ENCODE data around the gene PAQR6. TPM values are rescaled to one million over a fixed set of nuclear protein-coding genes. Genes with fewer than 3 reads are reported as not detected.

PAQR6 gene
- total RNA-seq, 1 experiment from 2014 or later: 4.1 TPM

GRCh38 chr1:156244126-156244525 is 3.7 kb downstream of the PAQR6 start:
- no peaks in the 10 kb centered on the region for H3K9me3 ChIP-seq (ENCODE audit: low read depth, low read length, poor library complexity, severe bottlenecking)
- ChIA-PET POLR2A (ENCODE audit: low non-redundant PET) (no interaction called here), CTCF (no interaction called here)
- H3K4me3 ChIP-seq (ENCODE audit: low read depth, low read length, poor library complexity, severe bottlenecking): no peak overlapping the region
- no TSS peak for BruUV-seq (replicated peaks)
- H3K36me3 ChIP-seq (ENCODE audit: insufficient read depth, low read length, poor library complexity, severe bottlenecking): no peaks in the 10 kb centered on the region
- no peak for TF ChIP-seq CTCF (conservative IDR thresholded peaks at IDR 0.05; ENCODE audit: low read depth, low read length)
- TF ChIP-seq EZH2 (IDR thresholded peaks at IDR 0.05; ENCODE audit: borderline replicate concordance, low read depth, low read length, poor library complexity, severe bottlenecking): no peak
- H3K27me3 ChIP-seq (replicated peaks; ENCODE audit: insufficient read depth, low read depth, low read length, poor library complexity): no peaks in the 10 kb centered on the region
- peaks cover 6% of the 10 kb centered on the region for H3K4me1 ChIP-seq (ENCODE audit: insufficient read depth, low read length, poor library complexity, severe bottlenecking)
- no peak overlapping the region for H3K27ac ChIP-seq (ENCODE audit: low read depth, low read length, poor library complexity, severe bottlenecking)
- intact Hi-C loops (cut with micrococcal nuclease; ENCODE audit: unreplicated experiment): no loop called here
- DNase-seq (ENCODE audit: low spot score): no peak

- ChIA-PET POLR2A (ENCODE audit: low non-redundant PET) (no interaction called here), CTCF (no interaction called here)
- DNase-seq (ENCODE audit: low spot score): no peak
- Histone ChIP-seq H3K4me1 (ENCODE audit: insufficient read depth, low read length, poor library complexity, severe bottlenecking) (peaks cover 6% of the 10 kb centered on the region), H3K36me3 (ENCODE audit: insufficient read depth, low read length, poor library complexity, severe bottlenecking) (peaks cover 5% of the 10 kb centered on the region), H3K27ac (ENCODE audit: low read depth, low read length, poor library complexity, severe bottlenecking) (no peak overlapping the region), H3K4me3 (ENCODE audit: low read depth, low read length, poor library complexity, severe bottlenecking) (no peak overlapping the region), H3K9me3 (ENCODE audit: low read depth, low read length, poor library complexity, severe bottlenecking) (no peaks in the 10 kb centered on the region), H3K27me3 (replicated peaks; ENCODE audit: insufficient read depth, low read depth, low read length, poor library complexity) (no peaks in the 10 kb centered on the region)
- no TSS peak for BruUV-seq (replicated peaks)
- intact Hi-C loops (cut with micrococcal nuclease; ENCODE audit: unreplicated experiment): no loop called here
- TF ChIP-seq EZH2 (IDR thresholded peaks at IDR 0.05; ENCODE audit: borderline replicate concordance, low read depth, low read length, poor library complexity, severe bottlenecking) (no peak), CTCF (conservative IDR thresholded peaks at IDR 0.05; ENCODE audit: low read depth, low read length) (no peak)
Measured at GRCh38 chr1:156242738-156243137, 5.1 kb downstream of the PAQR6 start.

- CTCF ChIA-PET: no interaction called here
Measured at GRCh38 chr1:156241926-156242325, 5.9 kb downstream of the PAQR6 start, which contains the start of gene BGLAP. TSS of gene BGLAP (plus strand) at chr1:156242184. CDS start at chr1:156242232, 48 bp downstream.

More at GRCh38 chr1:156241926-156242325, 5.9 kb downstream of the PAQR6 start, which contains the start of gene BGLAP:
- TF ChIP-seq EZH2 (IDR thresholded peaks at IDR 0.05; ENCODE audit: borderline replicate concordance, low read depth, low read length, poor library complexity, severe bottlenecking): no peak
- TF ChIP-seq CTCF (conservative IDR thresholded peaks at IDR 0.05; ENCODE audit: low read depth, low read length): no peak
- H3K27ac ChIP-seq (ENCODE audit: low read depth, low read length, poor library complexity, severe bottlenecking): no peak within 1 kb of the TSS
- H3K4me3 ChIP-seq (ENCODE audit: low read depth, low read length, poor library complexity, severe bottlenecking): no peak within 1 kb of the TSS
- H3K4me1 ChIP-seq (ENCODE audit: insufficient read depth, low read length, poor library complexity, severe bottlenecking): peaks cover 6% of the 10 kb centered on the region
- peaks cover 5% of the 10 kb centered on the region for H3K36me3 ChIP-seq (ENCODE audit: insufficient read depth, low read length, poor library complexity, severe bottlenecking)
- POLR2A ChIA-PET (ENCODE audit: low non-redundant PET): no interaction called here
- intact Hi-C loops (cut with micrococcal nuclease; ENCODE audit: unreplicated experiment): no loop called here
- no peaks in the 10 kb centered on the region for H3K27me3 ChIP-seq (replicated peaks; ENCODE audit: insufficient read depth, low read depth, low read length, poor library complexity)
- BruUV-seq (replicated peaks): no TSS peak
- H3K9me3 ChIP-seq (ENCODE audit: low read depth, low read length, poor library complexity, severe bottlenecking): no peaks in the 10 kb centered on the region
- DNase-seq (ENCODE audit: low spot score): no peak

Measured in A673 (cell line).